IMR-90 (cell line): ENCODE data around the gene RHAG. TPM values are rescaled to one million over a fixed set of nuclear protein-coding genes. Genes with fewer than 3 reads are reported as not detected.

Source experiments
- ATAC-seq: fragments of 200-7000 bp; cut with Tn5 transposase; 2 replicates; pipeline ENCODE4 v1.9.1; 2020; ENCODE audit warnings: low read depth, mild to moderate bottlenecking, moderate library complexity
- BruUV-seq: library from RNA; stranded (reverse); fragments of 400-500 nt; replicated peaks from 2 replicates; lab custom pipeline; 2021; lab: Mats Ljungman, UMichigan
- CTCF ChIA-PET: fragments of 300-600 bp; formaldehyde crosslinking; extraction: SDS; loops from one replicate; lab custom pipeline; 2021; ENCODE audit warnings: antibody characterized with exemption; lab: Yijun Ruan, JAX
- POLR2A ChIA-PET: fragments of 300-600 bp; sonication (Branson Sonifier 250); formaldehyde crosslinking; loops from one replicate; lab custom pipeline; 2022; ENCODE audit warnings: antibody characterized with exemption; ENCODE audit not compliant: unreplicated experiment; lab: Charles Lee
- DNase-seq: peaks from one replicate; pipeline ENCODE4 v3.0.0; 2013
- H2AFZ ChIP-seq: replicated peaks from 2 replicates; pipeline ENCODE3; 2013; ENCODE audit warnings: low read length, mild to moderate bottlenecking; ENCODE audit not compliant: poor library complexity
- H2AK5ac ChIP-seq: 2 replicates; pipeline ENCODE4 v1.6.1; 2013; ENCODE audit warnings: low read depth, low read length, inconsistent platforms
- H2AK9ac ChIP-seq: replicated peaks from 2 replicates; pipeline ENCODE3; 2013; ENCODE audit warnings: mild to moderate bottlenecking, low read depth, low read length, moderate library complexity; ENCODE audit not compliant: poor library complexity
- H2BK120ac ChIP-seq: 2 replicates; pipeline ENCODE4 v1.6.1; 2013; ENCODE audit warnings: low read depth, low read length, inconsistent platforms
- H2BK15ac ChIP-seq: 3 replicates; pipeline ENCODE4 v1.6.1; 2013; ENCODE audit warnings: low read depth, low read length, inconsistent platforms
- H2BK20ac ChIP-seq: 2 replicates; pipeline ENCODE4 v1.6.1; 2013; ENCODE audit warnings: low read depth, mild to moderate bottlenecking, inconsistent platforms, low read length, moderate library complexity
- H2BK5ac ChIP-seq: 2 replicates; pipeline ENCODE4 v1.6.1; 2013; ENCODE audit warnings: mild to moderate bottlenecking, low read depth, low read length, inconsistent platforms; ENCODE audit not compliant: poor library complexity, severe bottlenecking
- H3K14ac ChIP-seq: replicated peaks from 2 replicates; pipeline ENCODE4 v1.6.1; 2013; ENCODE audit warnings: low read depth, low read length, inconsistent platforms
- H3K18ac ChIP-seq: 2 replicates; pipeline ENCODE4 v1.6.1; 2013; ENCODE audit warnings: low read depth, low read length, control low read depth
- H3K23ac ChIP-seq: 2 replicates; pipeline ENCODE4 v1.6.1; 2013; ENCODE audit warnings: low read depth, low read length, inconsistent platforms
- H3K27ac ChIP-seq: 2 replicates; pipeline ENCODE4 v1.5.1; 2013; ENCODE audit warnings: mild to moderate bottlenecking, control low read depth, low read length; ENCODE audit not compliant: insufficient read depth
- H3K27me3 ChIP-seq: 2 replicates; pipeline ENCODE4 v1.6.1; 2013; ENCODE audit warnings: low read length; ENCODE audit not compliant: control insufficient read depth, insufficient read depth
- H3K36me3 ChIP-seq: 2 replicates; pipeline ENCODE4 v1.6.1; 2013; ENCODE audit warnings: low read length, mixed read lengths; ENCODE audit not compliant: control insufficient read depth, insufficient read depth
- H3K4ac ChIP-seq: 2 replicates; pipeline ENCODE4 v1.6.1; 2013; ENCODE audit warnings: low read depth, low read length, inconsistent platforms
- H3K4me1 ChIP-seq: 2 replicates; pipeline ENCODE4 v1.6.1; 2013; ENCODE audit warnings: low read length, mixed read lengths; ENCODE audit not compliant: control insufficient read depth, insufficient read depth
- H3K4me2 ChIP-seq: 2 replicates; pipeline ENCODE4 v1.6.1; 2013; ENCODE audit warnings: low read depth, mild to moderate bottlenecking, control low read depth, low read length, moderate library complexity
- H3K4me3 ChIP-seq: 2 replicates; pipeline ENCODE4 v1.5.1; 2013; ENCODE audit warnings: low read depth, mild to moderate bottlenecking, control low read depth, low read length, moderate library complexity; ENCODE audit not compliant: insufficient read depth
- H3K56ac ChIP-seq: 2 replicates; pipeline ENCODE4 v1.6.1; 2013; ENCODE audit warnings: low read length, inconsistent platforms; ENCODE audit not compliant: insufficient read depth; ENCODE audit errors: extremely low read depth
- H3K79me1 ChIP-seq, 2 experiments: 2 replicates each; pipeline ENCODE4 v1.6.1; 2013; ENCODE audit warnings: low read length in 2 of 2, inconsistent platforms in 1 of 2, low read depth in 1 of 2
- H3K9ac ChIP-seq: 2 replicates; pipeline ENCODE4 v1.6.1; 2013; ENCODE audit warnings: low read depth, low read length, control low read depth
- H3K9me1 ChIP-seq: 2 replicates; pipeline ENCODE4 v1.6.1; 2013; ENCODE audit warnings: low read length, inconsistent platforms; ENCODE audit not compliant: insufficient read depth
- H3K9me3 ChIP-seq: 2 replicates; pipeline ENCODE4 v1.6.1; 2013; ENCODE audit warnings: low read length; ENCODE audit not compliant: control insufficient read depth, insufficient read depth
- H4K20me1 ChIP-seq: 2 replicates; pipeline ENCODE4 v1.6.1; 2013; ENCODE audit warnings: low read length, inconsistent platforms; ENCODE audit not compliant: insufficient read depth
- H4K5ac ChIP-seq: 2 replicates; pipeline ENCODE4 v1.6.1; 2013; ENCODE audit warnings: mild to moderate bottlenecking, low read depth, low read length, control low read depth
- H4K8ac ChIP-seq, 2 experiments: 2 replicates each; pipeline ENCODE4 v1.6.1; 2013; ENCODE audit warnings: low read depth in 2 of 2, low read length in 2 of 2, control low read depth in 1 of 2, inconsistent platforms in 1 of 2
- H4K91ac ChIP-seq: 2 replicates; pipeline ENCODE4 v1.6.1; 2013; ENCODE audit warnings: low read depth, low read length, inconsistent platforms; ENCODE audit not compliant: insufficient read depth
- MAFK ChIP-seq: IDR thresholded peaks from 2 replicates; pipeline ENCODE4 v1.6.1; 2012; ENCODE audit warnings: low read depth, low read length, improper control_type of control experiment
- MAZ ChIP-seq: IDR thresholded peaks from 2 replicates; pipeline ENCODE4 v1.6.1; 2012; ENCODE audit warnings: low read depth, mild to moderate bottlenecking, low read length, improper control_type of control experiment, moderate library complexity, borderline replicate concordance
- NFE2L2 ChIP-seq: fragments of 150-350 bp; IDR thresholded peaks from 2 replicates; pipeline ENCODE4 v1.6.1; 2016; ENCODE audit warnings: low read depth, mild to moderate bottlenecking, low read length
- USF2 ChIP-seq: fragments of 150-350 bp; IDR thresholded peaks from 2 replicates; pipeline ENCODE4 v1.6.1; 2017; ENCODE audit warnings: mild to moderate bottlenecking, antibody characterized with exemption, low read length, low read depth
- WGBS, 2 experiments: methylation state at CpG; one replicate each; pipeline versions ENCODE4 v1.1.5 to v1.1.7; 2013; ENCODE audit warnings: missing lambda C conversion rate in 2 of 2; ENCODE audit not compliant: insufficient read length in 1 of 2; ENCODE audit errors: extremely low coverage in 2 of 2; 5-methylcytosine and 5-hydroxymethylcytosine counted together
- dilution Hi-C: fragments of 300-500 bp; cut with HindIII; formaldehyde crosslinking; loops from one replicate; pipeline ENCODE4 v1.14.3; 2018; ENCODE audit warnings: low sequenced_read_pairs; ENCODE audit not compliant: unreplicated experiment
- in situ Hi-C: fragments of 300-500 bp; cut with MboI; formaldehyde crosslinking; loops from 3 replicates; pipeline ENCODE4 v1.14.3; 2019; ENCODE audit warnings: low sequenced_read_pairs, inconsistent platforms, mixed read lengths
- intact Hi-C: fragments of 100-400 bp; cut with micrococcal nuclease; formaldehyde crosslinking; loops from 2 replicates; pipeline ENCODE4 v1.10.0; 2022
- polyA plus RNA-seq, 3 experiments: library from polyadenylated mRNA; depleted of rRNA; stranded (reverse); fragments of >200 nt; gene quantifications; 2 replicates each; pipeline ENCODE4 v1.2.3, GENCODE V29; 2012; ENCODE audit warnings: low replicate concordance in 1 of 3
- total RNA-seq: library from RNA; depleted of rRNA; stranded (reverse); fragments of >200 nt; gene quantifications from 2 replicates; pipeline ENCODE4 v1.2.3, GENCODE V29; 2012

The RHAG gene
- total and polyA plus RNA-seq, 2 of the 4 experiments (the other 2 are of a cell fraction), result not detected

- H2BK15ac ChIP-seq, result no peak overlapping the region
- no peak overlapping the region for H3K4me2 ChIP-seq
- no peak overlapping the region for H3K4ac ChIP-seq
- H3K79me1 ChIP-seq, result no peaks in the 10 kb centered on the region
- no peak overlapping the region for H3K18ac ChIP-seq
- CTCF ChIA-PET, result no interaction called here
- WGBS, 2 experiments, result no CpG with 5 or more reads among the region's 2 CpGs
- dilution Hi-C loops (no loop called here), in situ Hi-C loops (no loop called here), intact Hi-C loops (no loop called here)
- H2BK120ac ChIP-seq, result no peak overlapping the region
- H2AFZ ChIP-seq, result no peak overlapping the region
- no peaks in the 10 kb centered on the region for H4K20me1 ChIP-seq
- H3K9me1 ChIP-seq, result no peaks in the 10 kb centered on the region
- TF ChIP-seq USF2, result no peak
- TF ChIP-seq NFE2L2, result no peak
- TF ChIP-seq MAFK, result no peak
- no peak for TF ChIP-seq MAZ
- H2AK5ac ChIP-seq, result no peak overlapping the region
- no peak overlapping the region for H4K91ac ChIP-seq
- no peak overlapping the region for H3K9ac ChIP-seq
- H3K56ac ChIP-seq, result no peak overlapping the region
- no peak overlapping the region for H2AK9ac ChIP-seq
- no peaks in the 10 kb centered on the region for H3K27me3 ChIP-seq
- no peak overlapping the region for H2BK5ac ChIP-seq
- no TSS peak for BruUV-seq
- no peak overlapping the region for H4K8ac ChIP-seq
- no peak overlapping the region for H3K14ac ChIP-seq
- H3K4me1 ChIP-seq, result no peaks in the 10 kb centered on the region
- H3K9me3 ChIP-seq, result no peaks in the 10 kb centered on the region
- POLR2A ChIA-PET, result no interaction called here
- H3K27ac ChIP-seq, result no peak overlapping the region
- H3K36me3 ChIP-seq, result no peaks in the 10 kb centered on the region
- no peak overlapping the region for H4K5ac ChIP-seq
- H3K23ac ChIP-seq, result no peak overlapping the region
- DNase-seq (no peak), ATAC-seq (no peak)
- no peak overlapping the region for H3K4me3 ChIP-seq
- no peak overlapping the region for H2BK20ac ChIP-seq
These were observed 14.6 kb upstream of the RHAG start for GRCh38 chr6:49651239-49651638.
